DLD1 (cell line): ENCODE measurements around the gene LHPP.

Experiments used
- in situ Hi-C: cut with HindIII; loops from 2 replicates; pipeline ENCODE4 v1.10.0; 2017; ENCODE audit warnings: low sequenced_read_pairs

Gene LHPP

GRCh38 chr10:124551097-124551496 is 89.5 kb downstream of the LHPP start:
- in situ Hi-C loops, result no loop called here

GRCh38 chr10:124551755-124552154 is 90.1 kb downstream of the LHPP start:
- in situ Hi-C loops, result no loop called here

DNA sequence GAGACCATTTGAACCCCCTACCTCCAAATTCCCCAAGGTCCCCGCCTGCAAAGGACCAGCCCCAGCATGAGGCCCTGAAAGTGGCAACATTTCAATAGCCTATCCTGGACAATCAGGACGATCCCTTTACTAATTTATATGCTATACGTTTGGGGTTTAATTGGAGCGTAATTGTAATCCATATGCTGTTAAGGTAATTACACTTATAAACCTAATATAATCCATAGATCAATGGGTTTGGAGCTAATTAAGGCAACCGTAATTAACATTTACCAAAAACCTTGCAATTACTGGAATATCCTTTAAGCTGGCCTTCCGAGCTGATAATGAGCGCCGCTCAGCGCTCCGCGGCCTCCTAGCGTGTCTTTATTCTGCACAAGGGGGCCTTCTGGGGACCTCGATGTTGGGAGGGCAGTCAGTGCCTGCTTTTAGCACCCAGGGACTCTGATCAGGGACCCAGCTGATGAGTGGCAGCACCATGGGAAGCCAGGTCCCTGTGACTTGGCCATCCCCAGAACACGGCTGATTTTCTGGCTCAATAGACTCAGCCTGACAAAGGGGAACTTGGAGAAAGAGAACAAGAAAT is 91.2 kb downstream of the LHPP start:
- in situ Hi-C loops, result no loop called here

- in situ Hi-C loops, result no loop called here
Observed at GRCh38 chr10:124554085-124554858, 92.6 kb downstream of the LHPP start.

- in situ Hi-C loops, result no loop called here
Observed at GRCh38 chr10:124557167-124557566, 95.5 kb downstream of the LHPP start.

DNA sequence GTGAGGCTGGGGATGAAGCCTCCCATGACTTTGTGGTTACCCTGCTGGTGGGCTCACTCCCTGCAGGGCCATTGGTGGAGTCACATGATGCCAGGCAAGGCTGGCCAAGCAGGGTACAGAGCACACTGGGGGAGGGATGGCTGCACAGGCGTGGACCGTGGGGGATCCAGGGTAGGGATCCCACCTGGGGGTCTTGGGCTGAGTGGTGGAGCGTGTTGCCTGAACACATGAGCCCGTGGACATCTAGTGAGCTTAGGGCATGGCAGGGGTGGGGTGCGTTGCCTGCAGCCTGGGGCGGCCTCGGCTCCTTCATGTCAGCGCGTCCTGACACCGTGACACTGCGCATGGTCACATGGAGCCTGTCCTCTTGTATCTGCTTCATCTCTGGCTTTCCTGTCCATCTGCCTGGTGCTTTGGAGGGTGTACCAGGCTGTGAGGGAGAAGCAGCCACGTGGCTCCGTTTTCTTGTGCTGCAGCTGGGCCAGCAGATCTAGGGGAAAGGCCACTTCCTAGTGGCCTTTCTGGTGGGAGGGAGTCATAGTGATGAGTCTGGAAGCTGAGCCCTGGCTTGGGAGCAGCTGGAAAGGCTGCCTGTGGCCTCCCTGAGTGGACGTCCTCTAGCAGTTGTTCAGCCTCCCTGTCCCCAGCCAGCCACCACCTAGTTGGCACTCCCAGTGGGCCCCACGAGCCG is 96.2 kb downstream of the LHPP start:
- in situ Hi-C loops, result no loop called here

GRCh38 chr10:124558339-124559321 is 97.0 kb downstream of the LHPP start:
- in situ Hi-C loops, result no loop called here

DNA sequence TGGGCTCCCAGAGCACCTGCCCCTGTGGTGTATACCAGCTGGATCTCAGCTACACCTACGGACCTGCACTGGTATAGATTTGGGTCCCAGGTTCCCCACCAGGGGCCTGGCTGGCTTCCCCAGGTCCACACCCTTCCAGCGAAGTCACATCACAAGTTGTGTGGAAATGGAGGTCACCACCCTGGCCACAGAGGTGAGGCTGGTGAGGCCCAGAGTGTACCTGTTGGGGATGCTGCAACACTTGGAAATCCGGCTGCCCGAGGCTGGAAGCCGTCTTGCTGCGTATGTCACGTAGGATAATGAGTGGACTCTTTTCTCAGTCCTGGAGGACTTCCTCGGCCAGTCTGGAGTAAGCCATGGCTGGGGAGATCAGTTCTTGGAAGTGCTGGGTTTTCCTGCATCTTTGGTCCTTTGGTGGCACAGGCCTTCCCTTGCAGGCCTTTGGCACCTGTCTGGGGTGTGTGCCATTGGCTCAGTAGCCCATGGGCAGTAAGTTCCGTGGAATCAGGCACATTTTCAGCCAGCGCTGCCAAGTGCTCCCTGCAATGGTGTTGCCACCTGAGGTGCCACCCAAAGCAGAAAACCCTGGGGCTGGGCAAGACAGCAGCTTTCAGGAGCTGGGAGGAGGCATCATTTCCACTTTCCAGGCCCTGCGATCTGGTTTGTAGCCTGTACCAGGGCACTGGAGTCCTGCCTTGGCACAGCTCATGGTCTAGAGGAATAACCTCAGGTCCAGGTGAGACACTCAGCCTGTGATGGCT is 97.9 kb downstream of the LHPP start:
- in situ Hi-C loops, result no loop called here

- in situ Hi-C loops, result no loop called here
Observed at GRCh38 chr10:124560377-124561105, 98.9 kb downstream of the LHPP start.

GRCh38 chr10:124561206-124561605 is 99.6 kb downstream of the LHPP start:
- in situ Hi-C loops, result no loop called here

DNA sequence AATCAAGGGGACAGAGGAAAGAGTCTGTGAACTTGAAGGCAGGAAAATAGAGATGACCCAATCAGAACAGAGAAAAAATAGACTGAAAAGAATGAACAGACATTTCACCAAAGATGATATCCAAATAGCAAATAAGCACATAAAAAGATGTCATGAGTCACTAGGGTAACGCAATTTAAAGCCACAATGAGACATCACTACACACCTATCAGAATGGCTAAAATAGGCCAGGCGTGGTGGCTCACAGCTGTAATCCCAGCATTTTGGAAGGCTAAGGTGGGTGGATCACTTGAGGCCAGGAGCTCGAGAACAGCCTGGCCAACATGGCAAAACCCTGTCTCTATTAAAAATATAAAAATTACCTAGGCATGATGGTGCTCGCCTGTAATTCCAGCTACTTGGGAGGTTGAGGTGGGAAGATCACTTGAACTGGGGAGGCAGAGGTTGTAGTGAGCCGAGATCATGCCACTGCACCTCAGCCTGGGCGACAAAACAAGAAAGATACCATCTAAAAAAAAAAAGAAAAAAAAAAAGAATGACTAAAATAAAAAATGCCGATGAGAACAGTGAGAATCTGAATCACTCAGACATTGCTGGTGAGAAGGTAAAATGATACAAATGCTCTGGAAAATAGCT is 100.9 kb downstream of the LHPP start:
- in situ Hi-C loops, result no loop called here

DNA sequence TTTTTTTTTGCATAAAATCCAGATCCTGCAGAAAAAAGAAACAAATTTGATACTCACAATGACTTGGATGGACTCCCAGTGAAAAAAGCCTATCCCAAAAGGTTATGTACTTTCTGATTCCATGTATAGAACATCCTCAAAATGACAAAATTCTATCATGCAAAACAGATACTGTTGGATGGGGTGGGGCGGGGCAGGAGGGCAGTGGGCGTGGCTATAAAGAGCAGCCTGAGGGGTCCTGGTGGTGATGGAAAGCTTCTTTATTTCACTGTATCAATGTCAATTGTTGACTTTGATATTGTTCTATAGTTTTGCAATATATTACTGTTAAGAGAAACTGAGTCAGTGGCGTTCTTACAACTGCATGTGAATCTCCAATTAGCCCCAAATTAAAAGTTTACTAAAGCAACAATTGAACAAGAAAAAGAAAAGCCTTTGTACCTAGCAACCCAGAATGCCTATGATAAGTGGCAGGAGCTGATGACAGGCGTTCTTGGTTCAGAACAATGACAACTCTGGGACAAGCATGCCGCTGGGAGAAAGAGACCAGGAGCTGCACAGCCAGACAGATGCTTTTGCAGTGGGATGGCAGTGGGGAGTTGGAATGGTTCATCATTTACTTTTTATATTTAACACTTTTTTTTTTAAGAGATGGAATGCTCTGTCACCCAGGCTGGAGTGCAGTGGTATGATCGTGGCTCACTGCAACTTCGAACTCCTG is 101.9 kb downstream of the LHPP start:
- in situ Hi-C loops, result no loop called here

DNA sequence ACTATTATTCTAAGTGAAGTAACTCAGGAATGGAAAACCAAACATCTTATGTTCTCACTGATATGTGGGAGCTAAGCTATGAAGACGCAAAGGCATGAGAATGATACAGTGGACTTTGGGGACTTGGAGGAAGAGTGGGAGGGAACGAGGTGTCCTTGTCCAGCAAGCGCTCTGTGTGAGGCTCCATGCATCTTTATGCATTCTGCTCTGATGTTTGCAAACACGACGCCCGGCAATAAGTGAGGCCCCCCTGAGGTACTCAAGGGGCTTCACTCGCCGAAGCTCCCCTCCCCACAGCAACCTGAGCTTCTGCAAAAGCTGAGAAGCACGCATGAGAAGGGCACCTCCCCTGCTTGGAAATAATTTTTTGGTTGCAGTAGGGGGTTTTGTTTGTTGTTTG is 103.3 kb downstream of the LHPP start:
- in situ Hi-C loops, result no loop called here

GRCh38 chr10:124565565-124566221 is 104.1 kb downstream of the LHPP start:
- in situ Hi-C loops, result no loop called here

- in situ Hi-C loops, result no loop called here
Observed at GRCh38 chr10:124566222-124566888, 104.7 kb downstream of the LHPP start.

GRCh38 chr10:124566981-124567835 is 105.6 kb downstream of the LHPP start:
- in situ Hi-C loops, result no loop called here
